Stimulated activated CD8-positive, alpha-beta memory T cell treated with anti-CD3 and anti-CD28 coated beads, Interleukin-12 subunit alpha, Interleukin-12 subunit beta, amount 100 ng/mL, for 4 hours (primary cell): ENCODE measurements around the gene GPR101.
A peak's percentile ranks its signal among the peaks of the same experiment; 100 is the strongest.

Experiments
- DNase-seq: peaks from one replicate; pipeline ENCODE4 v3.0.0-alpha.2; 2020; ENCODE audit warnings: low read depth

Gene GPR101, protein sequence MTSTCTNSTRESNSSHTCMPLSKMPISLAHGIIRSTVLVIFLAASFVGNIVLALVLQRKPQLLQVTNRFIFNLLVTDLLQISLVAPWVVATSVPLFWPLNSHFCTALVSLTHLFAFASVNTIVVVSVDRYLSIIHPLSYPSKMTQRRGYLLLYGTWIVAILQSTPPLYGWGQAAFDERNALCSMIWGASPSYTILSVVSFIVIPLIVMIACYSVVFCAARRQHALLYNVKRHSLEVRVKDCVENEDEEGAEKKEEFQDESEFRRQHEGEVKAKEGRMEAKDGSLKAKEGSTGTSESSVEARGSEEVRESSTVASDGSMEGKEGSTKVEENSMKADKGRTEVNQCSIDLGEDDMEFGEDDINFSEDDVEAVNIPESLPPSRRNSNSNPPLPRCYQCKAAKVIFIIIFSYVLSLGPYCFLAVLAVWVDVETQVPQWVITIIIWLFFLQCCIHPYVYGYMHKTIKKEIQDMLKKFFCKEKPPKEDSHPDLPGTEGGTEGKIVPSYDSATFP

DNA sequence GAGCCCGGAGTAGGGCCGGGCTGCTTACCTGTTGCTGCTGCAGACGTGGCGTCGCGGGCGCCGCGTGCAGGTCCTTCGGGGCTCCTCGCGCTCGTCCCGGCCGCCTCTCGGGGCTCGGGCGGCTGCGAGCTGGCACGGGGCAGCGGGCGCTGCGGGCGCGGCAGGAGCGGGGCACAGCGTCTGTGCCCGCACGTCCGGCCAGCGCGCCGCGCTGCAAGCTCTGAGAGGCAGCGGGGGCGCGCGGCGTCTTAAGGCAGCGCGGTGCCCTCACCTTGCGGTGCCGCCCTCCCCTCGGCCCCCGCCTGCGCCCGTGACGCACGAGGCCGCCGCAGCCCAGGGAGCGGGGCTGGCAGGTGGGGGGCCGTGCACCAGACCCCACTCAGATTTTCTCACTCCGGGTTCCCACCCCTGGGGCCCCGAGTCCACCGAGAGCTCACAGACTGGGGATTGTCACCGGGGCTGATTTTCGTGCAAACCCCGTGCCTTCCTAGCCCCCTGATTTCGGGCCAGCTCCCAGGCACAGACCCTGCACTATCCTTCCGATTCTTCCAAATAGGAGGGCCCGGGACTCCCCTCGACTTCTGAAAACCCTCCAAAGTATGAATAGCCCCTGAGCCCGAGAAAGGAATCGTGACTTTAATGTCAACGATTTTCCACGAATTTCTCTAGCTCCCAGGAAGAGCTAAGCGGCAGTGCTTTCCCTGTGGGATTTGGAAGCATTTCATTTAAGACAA lies at the start of gene GPR101:
Gene GPR101 (minus strand): TSS at position 222 of the 734 bp plus-strand sequence. CDS start 2,321 bp downstream, outside the sequence.
- DNase-seq: no peak

DNA sequence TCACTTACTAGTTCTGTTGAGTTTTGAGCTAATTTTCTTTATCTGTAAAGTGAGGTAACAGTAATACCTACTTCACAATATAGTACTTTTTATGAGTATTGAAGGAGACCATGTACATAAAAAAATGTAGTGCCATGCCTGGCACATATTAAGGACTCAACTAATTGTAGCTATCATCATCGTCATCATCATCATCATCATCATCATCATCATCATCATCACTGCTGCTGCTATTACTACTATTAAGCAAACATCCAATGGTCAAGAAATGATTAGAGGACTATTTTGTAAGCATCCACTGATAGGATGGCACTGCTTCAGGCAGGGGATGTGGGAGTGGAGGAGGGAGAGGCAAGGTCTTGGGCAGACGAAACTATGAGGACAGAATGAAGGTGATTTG lies 47.4 kb upstream of the GPR101 start:
- DNase-seq: no peak

DNA sequence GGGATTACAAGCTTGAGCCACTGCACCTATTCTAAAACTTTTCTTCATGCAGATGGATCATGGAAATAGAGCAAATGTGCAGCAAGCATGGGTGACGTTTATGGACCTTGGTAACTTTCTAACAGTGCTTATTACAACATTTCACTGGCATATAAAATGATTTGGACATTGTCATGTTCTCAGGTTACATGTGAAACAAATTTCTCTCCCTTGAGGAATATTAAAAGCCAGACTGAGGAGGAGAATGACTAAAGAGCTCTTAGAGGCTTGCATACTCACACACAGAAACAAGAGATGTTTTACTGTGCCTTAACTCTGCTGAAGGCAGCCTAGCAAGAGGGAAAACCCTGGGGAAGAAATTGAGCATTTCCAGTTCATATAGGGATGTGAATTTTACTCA lies 38.6 kb upstream of the GPR101 start:
- DNase-seq: no peak

DNA sequence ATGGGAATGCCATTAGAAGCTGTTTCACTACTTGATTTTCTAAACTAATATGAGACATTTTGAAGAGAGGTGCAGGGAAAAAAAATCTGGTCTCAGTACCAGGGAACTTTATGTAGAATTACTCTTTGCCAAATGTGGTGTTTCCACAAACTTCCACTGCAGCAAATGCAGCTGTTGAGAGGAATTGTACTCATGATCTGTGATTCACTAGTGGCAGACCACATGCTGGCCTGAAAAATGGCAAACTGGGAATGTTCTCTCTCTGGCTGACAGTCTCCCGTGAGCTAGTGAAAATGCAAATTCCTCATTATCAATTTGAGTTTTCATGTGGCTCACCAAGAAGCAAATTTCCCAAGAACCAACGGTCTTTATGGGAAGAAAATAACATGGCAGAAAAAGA lies 37.8 kb upstream of the GPR101 start:
- DNase-seq: no peak

DNA sequence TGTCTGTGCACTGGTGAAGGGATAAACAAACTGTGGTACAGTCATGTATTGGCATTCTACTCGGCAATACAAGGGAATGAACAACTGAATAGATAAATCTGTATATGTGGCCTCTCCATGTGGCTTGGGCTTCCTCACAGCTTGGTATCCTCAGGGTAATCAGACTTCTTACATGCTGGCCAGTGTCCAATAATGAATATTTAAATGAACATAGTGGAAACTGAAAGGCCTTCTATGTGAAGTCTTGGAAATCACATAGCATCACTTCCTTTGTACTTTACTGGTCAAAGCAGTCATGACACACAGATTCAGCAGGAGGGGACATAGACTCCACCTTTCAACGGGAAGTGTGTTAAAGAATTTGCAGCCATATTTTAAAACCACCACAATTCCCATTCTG lies 33.4 kb upstream of the GPR101 start:
- no peak for DNase-seq

DNA sequence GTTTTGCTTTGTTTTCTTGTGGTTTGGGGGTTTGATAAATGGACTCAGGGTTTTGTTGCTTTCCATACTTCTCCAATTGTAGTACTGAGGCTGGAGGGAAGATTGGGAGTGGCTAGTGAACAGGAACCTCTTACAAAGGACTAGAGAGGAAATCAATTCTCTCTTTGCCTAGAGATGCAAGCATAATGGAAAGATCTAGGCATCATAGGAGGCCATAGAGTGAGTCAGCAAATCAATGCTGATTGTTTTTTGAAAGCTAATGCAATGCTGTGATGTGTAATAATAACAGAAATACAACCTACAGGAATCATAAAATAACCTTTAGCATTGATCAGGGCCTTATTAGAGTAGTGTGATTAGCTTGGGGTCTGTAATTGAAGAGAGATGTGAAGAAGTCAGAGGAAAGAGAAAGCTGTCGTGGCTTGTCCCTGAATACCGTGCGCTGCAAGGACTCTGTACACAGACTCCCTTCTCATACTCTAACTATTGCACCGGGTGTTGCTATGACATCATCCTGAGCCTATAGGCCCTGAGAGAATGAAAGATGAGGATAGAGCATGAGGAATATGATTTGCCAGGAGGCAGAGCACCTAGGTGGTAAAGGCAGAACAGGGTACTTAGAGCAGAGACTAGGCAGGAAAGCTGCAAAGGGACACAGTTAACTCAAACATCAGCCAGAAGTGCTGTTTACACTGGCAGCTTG lies 29.3 kb upstream of the GPR101 start:
- no peak for DNase-seq

DNA sequence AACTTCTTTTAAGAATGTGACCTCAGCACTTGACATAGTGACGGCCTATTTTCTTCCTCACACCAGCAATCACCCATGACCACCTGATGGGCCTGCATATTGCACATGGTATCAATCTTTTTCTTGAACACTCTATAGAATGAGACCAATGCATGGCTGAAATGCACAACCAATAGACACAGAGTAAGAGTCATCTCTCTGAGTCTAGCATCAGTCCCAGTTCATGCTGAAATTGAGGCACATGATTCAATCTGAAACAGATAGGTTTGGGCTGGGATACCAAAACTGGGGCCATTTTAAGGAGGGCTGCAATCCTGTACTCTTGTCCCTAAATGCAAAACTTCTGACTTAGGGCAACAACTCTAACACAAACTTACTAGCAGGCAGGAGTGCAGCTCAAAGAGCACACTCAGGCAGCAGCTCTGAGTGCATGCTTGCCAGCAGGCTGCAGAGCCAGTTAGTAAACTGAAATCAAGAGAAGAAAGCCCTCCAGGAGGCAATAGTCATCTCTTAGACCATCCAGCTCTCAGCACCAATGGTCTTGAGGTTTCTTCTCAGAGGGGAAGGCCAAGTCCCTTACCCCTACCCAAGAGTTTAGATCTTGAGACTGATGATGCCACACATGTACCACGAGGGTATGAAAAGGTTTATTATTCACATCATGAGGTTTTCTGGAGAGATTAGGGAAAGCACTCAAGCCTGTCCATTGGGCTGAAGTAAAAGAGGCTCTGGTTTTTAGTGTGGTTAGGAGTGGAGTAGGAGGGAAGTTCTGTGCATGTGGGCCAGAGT lies 24.7 kb upstream of the GPR101 start:
- DNase-seq: no peak

DNA sequence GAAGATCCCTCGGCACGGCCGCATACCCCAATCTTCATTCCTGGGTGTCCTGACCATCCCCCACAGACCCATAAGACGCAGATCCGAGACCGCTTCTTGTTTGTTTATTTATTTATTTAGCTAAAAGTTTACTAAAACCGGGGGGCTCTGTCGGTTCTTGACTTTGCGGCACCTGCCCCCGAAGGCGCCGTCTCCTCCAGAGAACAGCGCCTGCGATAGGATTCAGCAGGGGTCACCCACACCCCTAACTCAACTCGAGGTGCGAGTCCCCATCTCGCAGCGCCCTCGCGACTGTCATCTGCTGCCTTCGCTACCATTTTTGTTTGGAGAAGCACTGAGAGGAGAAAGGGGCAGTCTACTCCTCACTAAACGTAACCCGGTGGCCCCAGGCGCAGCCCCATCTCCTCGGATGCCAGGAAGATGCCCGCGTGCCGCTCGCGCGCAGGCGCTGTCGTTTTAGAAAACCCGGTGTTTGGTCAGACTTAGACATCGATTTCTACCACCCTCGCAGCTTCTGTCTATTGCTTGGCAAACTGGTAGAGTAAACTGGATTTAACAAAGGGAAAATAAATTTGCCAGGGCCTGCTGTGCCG lies 18.9 kb upstream of the GPR101 start:
- peak; percentile 4 for DNase-seq

DNA sequence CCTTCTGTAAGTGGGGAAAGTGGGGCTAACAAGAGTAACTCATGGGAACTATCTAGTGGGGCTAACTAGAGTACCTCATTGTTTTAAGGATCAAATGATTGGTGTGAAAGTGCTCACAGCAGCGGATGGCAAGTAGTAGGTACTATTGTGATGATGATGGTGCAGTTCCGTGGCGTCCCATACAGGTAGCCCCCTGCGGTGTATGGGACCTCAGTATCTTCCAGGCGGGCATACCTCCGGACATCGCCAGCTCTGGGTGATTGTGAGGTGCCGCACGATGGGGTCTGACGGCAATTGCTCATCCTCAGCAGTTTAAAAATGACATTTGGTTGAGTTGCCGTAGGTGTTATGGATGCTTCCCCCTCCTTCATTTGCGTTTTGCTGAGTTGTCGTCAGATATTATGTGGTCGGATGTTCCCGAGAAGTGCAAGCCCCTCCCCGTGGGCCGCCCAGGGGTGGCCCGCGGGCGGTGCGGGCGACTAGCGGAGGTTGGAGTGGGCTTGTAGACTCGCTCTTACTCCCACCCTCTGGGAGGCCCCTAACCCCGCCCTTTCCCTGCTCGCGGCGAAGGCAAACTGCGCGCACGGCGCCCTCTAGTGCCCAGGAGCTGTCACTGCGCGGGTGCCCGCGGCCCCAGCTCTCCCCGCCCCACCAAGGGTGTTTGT lies 18.3 kb upstream of the GPR101 start:
- DNase-seq: peak; percentile 64

DNA sequence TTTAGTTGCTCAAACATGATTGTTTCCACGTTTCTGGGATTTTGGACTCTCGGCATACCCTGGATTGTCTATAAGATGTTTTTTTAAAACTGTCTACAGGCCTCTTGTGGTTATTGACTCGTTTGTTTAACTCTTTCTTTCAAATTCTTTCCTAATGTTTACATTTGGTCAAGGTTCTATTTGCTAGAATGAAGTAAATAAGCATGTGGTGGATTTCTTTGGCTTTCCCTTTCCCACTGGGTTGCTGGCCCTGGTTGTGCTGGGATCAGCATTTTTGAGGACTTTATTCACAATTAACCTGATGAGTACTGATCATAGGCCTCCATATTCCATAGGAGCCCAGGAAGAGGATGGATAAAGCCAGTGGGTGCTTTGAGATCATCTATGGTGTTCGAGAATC lies 11.1 kb upstream of the GPR101 start:
- no peak for DNase-seq

DNA sequence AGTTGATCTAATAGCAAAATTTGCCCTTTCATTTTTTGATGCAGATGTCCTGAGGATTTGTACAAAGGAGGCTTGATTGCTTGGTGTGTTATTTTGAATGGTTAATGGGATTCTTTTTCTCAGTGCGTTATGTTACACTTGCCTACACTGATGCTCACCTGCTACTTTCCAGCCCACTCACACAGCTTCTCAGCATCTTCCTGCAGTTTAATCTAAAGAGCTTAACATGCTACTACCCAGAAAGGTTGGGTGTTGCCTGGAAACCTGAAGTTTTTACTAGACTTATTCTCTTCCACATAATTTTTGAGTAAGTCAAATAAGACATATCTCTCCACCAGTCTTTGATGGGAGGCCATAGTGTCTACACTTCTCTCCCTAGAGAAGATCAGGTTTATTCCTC lies 9.9 kb upstream of the GPR101 start:
- no peak for DNase-seq

DNA sequence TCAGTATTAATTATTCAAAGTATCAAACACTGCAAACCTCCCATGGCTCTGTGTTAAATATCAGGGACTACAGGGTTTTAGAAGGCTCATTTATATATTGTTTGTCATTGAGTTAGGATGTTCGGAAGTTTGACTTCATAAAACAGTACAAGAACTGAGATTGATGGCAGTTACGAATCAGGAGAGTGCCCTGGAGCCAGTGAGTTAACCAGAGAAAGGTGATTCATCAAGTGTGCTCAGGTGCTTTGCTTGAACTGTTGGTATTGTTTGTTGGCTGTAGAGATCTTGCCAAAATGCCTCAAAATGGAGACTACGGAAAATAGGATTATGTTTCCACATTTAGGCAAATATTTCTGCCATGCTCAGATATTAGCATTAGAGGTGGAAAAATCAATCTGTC lies 7.5 kb upstream of the GPR101 start:
- no peak for DNase-seq

DNA sequence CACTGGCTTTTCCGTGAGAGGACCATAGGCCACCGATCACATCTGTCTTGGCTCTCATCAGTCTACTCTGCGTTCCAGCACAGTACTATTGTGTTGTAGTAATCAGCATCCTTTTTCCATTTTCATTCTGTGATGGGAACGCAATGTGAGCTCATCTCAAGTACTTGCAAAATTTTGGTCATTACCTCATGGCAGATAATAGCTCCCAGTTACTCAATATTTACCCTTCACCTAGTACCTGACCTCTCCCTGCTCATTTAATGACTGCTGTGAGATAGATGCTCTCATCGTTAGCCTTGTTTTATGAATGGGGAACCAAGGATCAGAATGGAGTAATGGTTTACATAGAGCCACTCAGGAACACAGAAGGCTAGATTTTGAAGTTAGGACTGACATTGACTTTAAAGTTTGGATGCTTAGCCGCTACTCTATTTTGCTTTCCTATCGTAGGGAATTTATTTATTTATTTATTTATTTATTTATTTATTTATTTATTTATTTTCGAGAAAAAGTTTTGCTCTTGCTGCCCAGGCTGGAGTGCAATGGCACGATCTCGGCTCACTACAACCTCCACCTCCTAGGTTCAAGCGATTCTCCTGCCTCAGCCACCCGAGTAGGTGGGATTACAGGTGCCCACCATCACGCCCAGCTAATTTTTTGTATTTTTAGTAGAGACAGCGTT lies 6.5 kb upstream of the GPR101 start:
- no peak for DNase-seq

DNA sequence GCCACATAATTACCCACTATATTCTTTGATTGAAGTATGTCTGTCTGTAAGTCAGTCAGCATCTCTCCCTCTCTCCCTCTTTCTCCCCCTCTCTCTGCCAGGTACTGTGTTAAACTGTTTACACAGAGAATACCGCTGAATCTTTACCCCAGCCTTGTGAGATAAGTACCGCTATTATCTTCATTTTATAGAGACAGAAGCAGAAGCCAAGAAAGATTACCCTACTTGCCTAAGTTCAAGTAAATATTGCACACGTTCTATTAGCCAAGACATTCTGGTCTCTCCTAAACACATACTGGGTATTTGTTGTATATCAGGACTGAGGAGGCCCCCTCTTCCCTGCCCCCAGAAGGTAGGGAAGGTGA lies 695 bp upstream of the GPR101 start:
- DNase-seq: no peak

DNA sequence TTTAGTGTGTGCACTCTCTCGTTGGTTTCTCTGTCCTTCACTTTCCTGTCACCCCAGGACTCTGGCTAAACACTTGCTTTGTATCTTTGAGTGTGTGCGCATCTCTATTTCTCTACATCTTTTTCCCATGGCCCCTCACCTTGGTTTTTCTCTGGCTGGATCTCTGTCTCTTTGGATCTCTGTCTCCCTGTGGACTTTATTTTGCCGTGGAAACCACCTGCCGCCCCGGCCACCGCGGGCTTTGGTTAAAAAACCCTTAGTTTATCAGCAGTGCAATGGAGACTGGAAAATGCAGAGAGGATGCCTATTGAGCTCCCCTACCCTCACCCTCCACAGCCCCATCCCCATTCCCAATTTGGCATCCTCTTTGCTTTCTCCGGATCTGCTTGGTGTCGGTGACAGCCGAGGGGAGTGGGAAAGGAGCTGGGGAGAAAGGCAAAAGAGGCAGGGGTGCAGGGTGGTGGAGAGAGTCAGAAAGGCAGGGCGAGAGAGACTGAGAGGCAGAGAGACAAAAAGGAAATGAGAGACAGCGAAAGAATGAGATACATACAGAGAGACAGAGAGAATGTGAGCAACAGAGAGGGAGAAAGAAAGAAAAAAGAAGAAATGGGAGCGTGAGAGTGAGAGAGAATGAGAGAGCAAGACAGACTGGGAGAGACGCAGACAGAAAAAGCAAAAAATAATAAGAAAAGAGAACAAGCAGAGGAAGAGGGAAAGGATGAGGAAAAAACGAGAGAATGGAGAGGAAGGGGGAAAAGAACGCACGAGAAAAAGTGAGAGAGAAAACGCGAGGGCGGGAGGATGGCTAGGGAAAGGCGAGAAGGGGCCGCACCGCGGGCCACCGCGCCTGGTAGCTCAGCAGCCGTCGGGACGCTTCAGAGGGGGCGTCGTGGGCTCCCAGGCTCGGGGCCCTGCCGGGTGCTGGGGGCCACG lies 688 bp downstream of the GPR101 start:
- DNase-seq: no peak

DNA sequence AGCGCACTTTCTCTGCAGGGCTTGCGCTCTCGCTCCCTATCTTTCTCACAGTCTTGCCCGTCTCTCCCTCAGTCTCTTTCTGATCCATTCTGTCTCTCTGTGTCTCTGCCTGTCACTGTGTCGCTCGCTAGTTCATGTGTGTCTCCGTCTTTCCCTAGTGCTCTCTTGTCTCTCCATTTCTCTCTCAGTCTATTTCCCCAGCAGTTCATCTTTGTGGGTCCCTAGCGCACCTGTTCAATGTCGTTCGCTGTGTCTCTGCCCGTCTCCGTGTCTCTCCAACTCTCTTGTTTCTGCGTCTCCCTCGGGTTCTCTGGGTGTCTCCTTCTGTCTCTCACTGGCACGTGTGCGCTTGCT lies 1.5 kb downstream of the GPR101 start:
- no peak for DNase-seq

DNA sequence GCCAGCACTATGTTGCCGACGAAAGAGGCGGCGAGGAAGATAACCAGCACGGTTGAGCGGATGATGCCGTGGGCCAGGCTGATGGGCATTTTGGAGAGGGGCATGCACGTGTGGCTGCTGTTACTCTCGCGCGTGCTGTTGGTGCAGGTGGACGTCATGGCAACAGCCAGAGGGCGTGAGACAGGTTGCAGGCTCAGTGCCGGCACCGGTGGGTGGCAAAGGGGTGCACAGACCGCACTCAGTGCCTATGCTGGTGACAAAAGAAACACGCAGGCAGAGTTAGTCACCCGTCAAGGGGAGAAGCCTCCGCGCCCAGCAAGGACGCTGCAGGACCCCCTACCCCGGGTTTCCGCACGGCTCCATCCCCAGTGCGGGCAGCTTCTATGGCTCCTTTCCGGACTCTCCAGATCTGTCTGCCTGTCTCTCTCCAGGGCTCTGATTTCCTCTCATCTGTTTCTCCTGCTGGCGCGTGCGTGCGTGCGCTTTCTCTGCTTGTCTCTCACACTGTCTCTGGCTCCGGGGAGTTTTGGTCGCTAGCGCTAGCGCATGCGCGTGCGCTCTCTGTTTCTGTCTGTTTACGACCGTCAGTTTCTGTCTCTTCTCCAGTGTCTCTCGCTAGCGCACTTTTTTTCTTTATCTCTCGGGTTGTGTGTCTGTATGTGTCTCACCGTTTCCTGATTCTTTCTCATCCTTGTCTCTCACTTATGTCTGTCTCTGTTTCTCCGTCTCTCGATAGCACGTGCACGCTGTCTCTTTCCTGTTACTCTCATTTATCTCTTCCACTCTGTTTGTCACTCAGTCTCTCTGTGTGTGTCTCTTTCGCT lies 2.1 kb downstream of the GPR101 start:
- DNase-seq: no peak

DNA sequence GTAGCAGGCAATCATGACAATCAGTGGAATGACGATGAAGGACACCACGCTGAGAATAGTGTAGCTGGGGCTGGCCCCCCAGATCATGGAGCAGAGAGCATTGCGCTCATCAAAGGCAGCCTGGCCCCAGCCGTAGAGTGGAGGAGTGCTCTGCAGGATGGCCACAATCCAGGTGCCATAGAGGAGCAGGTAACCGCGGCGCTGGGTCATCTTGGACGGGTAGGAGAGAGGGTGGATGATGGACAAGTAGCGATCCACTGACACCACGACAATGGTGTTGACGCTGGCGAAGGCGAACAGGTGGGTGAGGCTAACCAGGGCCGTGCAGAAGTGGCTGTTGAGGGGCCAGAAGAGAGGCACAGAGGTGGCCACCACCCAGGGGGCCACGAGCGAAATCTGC lies 2.8 kb downstream of the GPR101 start:
- DNase-seq: no peak

DNA sequence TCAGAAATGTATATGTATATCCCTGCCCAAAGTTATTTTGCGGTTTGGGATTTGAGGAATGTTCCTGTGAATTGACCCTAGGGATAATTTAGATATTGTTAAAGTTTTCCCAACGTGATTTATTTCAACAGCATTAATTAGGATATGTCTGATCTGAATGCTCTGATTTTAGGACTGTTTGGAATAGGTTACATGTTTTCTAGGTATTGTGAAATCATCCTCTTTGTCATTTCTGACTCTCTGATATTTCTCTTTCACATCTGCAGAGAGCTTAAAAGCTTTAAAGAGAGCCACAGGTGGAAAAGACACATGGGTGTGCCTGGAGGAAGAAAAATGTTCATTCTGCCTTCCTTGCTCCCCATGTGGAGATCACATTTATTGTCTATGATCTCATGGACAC lies 5.1 kb downstream of the GPR101 start:
- no peak for DNase-seq
